DMS 273 (cell line): ENCODE measurements around the gene ADD2.

Source experiments
- DNase-seq: peaks from one replicate; lab custom pipeline; 2025; ENCODE audit not compliant: unreplicated experiment; lab: John Stamatoyannopoulos, UW

ADD2 gene

GRCh38 chr2:70707706-70708105, 60.3 kb downstream of the ADD2 start:
- DNase-seq, result no peak

GRCh38 chr2:70706026-70706795, 61.8 kb downstream of the ADD2 start:
- no peak for DNase-seq

- no peak for DNase-seq
Measured at GRCh38 chr2:70705160-70705850, 62.7 kb downstream of the ADD2 start.

GRCh38 chr2:70703900-70704549, 64.0 kb downstream of the ADD2 start:
- peak; percentile 78 for DNase-seq

- DNase-seq, result no peak
Measured at GRCh38 chr2:70702711-70703395, 65.1 kb downstream of the ADD2 start.

GRCh38 chr2:70698847-70699246, 69.2 kb downstream of the ADD2 start:
- peak; percentile 58 for DNase-seq

- DNase-seq, result no peak
Measured at GRCh38 chr2:70697603-70698383, 70.2 kb downstream of the ADD2 start.

GRCh38 chr2:70696142-70696541, 71.9 kb downstream of the ADD2 start:
- DNase-seq, result no peak

GRCh38 chr2:70692256-70692655, 75.7 kb downstream of the ADD2 start:
- DNase-seq, result no peak

GRCh38 chr2:70691497-70692140, 76.4 kb downstream of the ADD2 start:
- DNase-seq, result no peak

GRCh38 chr2:70690846-70691245, 77.2 kb downstream of the ADD2 start:
- no peak for DNase-seq

GRCh38 chr2:70688427-70688826, 79.6 kb downstream of the ADD2 start:
- no peak for DNase-seq

- DNase-seq, result no peak
Measured at GRCh38 chr2:70687461-70687795, 80.6 kb downstream of the ADD2 start.

GRCh38 chr2:70686577-70687460, 81.2 kb downstream of the ADD2 start:
- DNase-seq, result peak; percentile 97

- peak; percentile 97 for DNase-seq
Measured at GRCh38 chr2:70685771-70686171, 82.2 kb downstream of the ADD2 start.

- DNase-seq, result peak; percentile 18
Measured at GRCh38 chr2:70684846-70685622, 83.0 kb downstream of the ADD2 start.

- no peak for DNase-seq
Measured at GRCh38 chr2:70683455-70683854, 84.5 kb downstream of the ADD2 start.

GRCh38 chr2:70680735-70681134, 87.3 kb downstream of the ADD2 start:
- DNase-seq, result peak; percentile 19

GRCh38 chr2:70679259-70679658, 88.7 kb downstream of the ADD2 start:
- no peak for DNase-seq
